ENCODE data around the gene LDHAL6B. TPM values are rescaled to one million over a fixed set of nuclear protein-coding genes. Genes with fewer than 3 reads are reported as not detected.

Gene LDHAL6B
- total and polyA plus RNA-seq, 7 donors, result 0.06 TPM; not detected in 5

GRCh38 chr15:59222906-59223550 is 16.4 kb downstream of the LDHAL6B start:
- no peak for DNase-seq
- Histone ChIP-seq H3K9me3 (no peaks in the 10 kb centered on the region), H3K4me1 (peaks cover 2% of the 10 kb centered on the region), H3K4me3 (no peak overlapping the region), H3K36me3 (ENCODE audit: insufficient read depth in 1 of 2, low read depth in 1 of 2) (peaks cover 2 to 58% of the 10 kb centered on the region in 2 donors), H3K27me3 (ENCODE audit: insufficient read depth in 3 of 3, low read length in 2 of 3) (no peaks in the 10 kb centered on the region), H3K27ac (no peak overlapping the region)
- intact Hi-C loops (cut with DNase I), result no loop called here
- TF ChIP-seq CTCF (IDR thresholded peaks at IDR 0.05), result no peak
- 82 to 88% (median 83%) methylated on average over 11 of the region's 11 CpGs for WGBS, 3 donors
- no peak for ATAC-seq

DNA sequence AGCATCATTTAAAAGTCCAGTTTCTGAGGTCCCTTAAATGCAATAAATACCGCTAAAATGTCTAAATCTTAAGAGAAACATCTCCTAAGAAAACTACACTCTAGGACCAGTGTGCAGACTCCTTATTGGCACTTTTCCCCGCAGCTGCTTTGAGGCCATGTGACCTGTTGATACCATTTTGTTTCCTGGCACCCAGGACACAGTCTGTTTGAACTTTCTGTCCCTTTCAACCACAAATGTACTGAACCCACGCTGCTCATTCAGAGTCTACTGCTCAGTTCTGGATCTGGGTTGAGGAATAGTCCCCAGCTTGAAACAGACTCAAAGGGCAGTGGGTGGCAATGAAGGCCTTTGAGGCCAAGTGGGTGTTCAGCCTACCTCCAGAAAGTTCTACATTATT is 17.1 kb downstream of the LDHAL6B start:
- Histone ChIP-seq H3K27ac (no peak overlapping the region), H3K27me3 (ENCODE audit: insufficient read depth in 3 of 3, low read length in 2 of 3) (no peaks in the 10 kb centered on the region), H3K4me3 (no peak overlapping the region), H3K36me3 (ENCODE audit: insufficient read depth in 1 of 2, low read depth in 1 of 2) (peaks cover 2 to 51% of the 10 kb centered on the region in 2 donors), H3K4me1 (peaks cover 2% of the 10 kb centered on the region), H3K9me3 (no peaks in the 10 kb centered on the region)
- intact Hi-C loops (cut with DNase I), result no loop called here
- TF ChIP-seq CTCF (IDR thresholded peaks at IDR 0.05), result no peak
- DNase-seq, result no peak
- peak in 1 of 4 donors; percentile 49 for ATAC-seq
- 53 to 77% (median 56%) methylated on average over 3 of the region's 3 CpGs for WGBS, 3 donors

GRCh38 chr15:59224474-59224873 is 17.8 kb downstream of the LDHAL6B start:
- Histone ChIP-seq H3K4me1 (peaks cover 2% of the 10 kb centered on the region), H3K27ac (no peak overlapping the region), H3K4me3 (no peak overlapping the region), H3K36me3 (ENCODE audit: insufficient read depth in 1 of 2, low read depth in 1 of 2) (peaks cover 2 to 46% of the 10 kb centered on the region in 2 donors), H3K9me3 (no peaks in the 10 kb centered on the region), H3K27me3 (ENCODE audit: insufficient read depth in 3 of 3, low read length in 2 of 3) (no peaks in the 10 kb centered on the region)
- no peak for TF ChIP-seq CTCF (IDR thresholded peaks at IDR 0.05)
- DNase-seq (peak; percentile 23 to 64), ATAC-seq (no peak)
- intact Hi-C loops (cut with DNase I), result no loop called here
- 74 to 83% (median 77%) methylated on average over 7 of the region's 7 CpGs for WGBS, 3 donors

GRCh38 chr15:59227021-59227420 is 20.4 kb downstream of the LDHAL6B start:
- no peak overlapping the region for H3K4me3 ChIP-seq
- no peaks in the 10 kb centered on the region for H3K27me3 ChIP-seq (ENCODE audit: insufficient read depth in 3 of 3, low read length in 2 of 3)
- DNase-seq (no peak), ATAC-seq (no peak)
- no peak for TF ChIP-seq CTCF (IDR thresholded peaks at IDR 0.05)
- H3K4me1 ChIP-seq, result peaks cover 2% of the 10 kb centered on the region
- peaks cover 2 to 44% of the 10 kb centered on the region in 2 donors for H3K36me3 ChIP-seq (ENCODE audit: insufficient read depth in 1 of 2, low read depth in 1 of 2)
- intact Hi-C loops (cut with DNase I), result no loop called here
- WGBS, 3 donors, result 86 to 95% (median 88%) methylated on average over 4 of the region's 4 CpGs
- no peaks in the 10 kb centered on the region for H3K9me3 ChIP-seq
- no peak overlapping the region for H3K27ac ChIP-seq

GRCh38 chr15:59229015-59229414 is 22.4 kb downstream of the LDHAL6B start:
- no peak for TF ChIP-seq CTCF (IDR thresholded peaks at IDR 0.05)
- ATAC-seq (no peak), DNase-seq (no peak)
- Histone ChIP-seq H3K36me3 (ENCODE audit: insufficient read depth in 1 of 2, low read depth in 1 of 2) (peaks cover 2 to 26% of the 10 kb centered on the region in 2 donors), H3K4me3 (no peak overlapping the region), H3K9me3 (no peaks in the 10 kb centered on the region), H3K4me1 (no peaks in the 10 kb centered on the region), H3K27ac (no peak overlapping the region), H3K27me3 (ENCODE audit: insufficient read depth in 3 of 3, low read length in 2 of 3) (no peaks in the 10 kb centered on the region)
- intact Hi-C loops (cut with DNase I), result no loop called here
- 86 to 89% (median 87%) methylated on average over 4 of the region's 4 CpGs for WGBS, 3 donors

Measured in psoas muscle (tissue), 8 donors.